ENCODE results near the gene FAHD2B.
"Not testable (repeated sequence)": the region's sequence is repeated elsewhere in the genome, so short reads cannot be mapped to it uniquely, and the experiment has no call there.

Gene FAHD2B

DNA sequence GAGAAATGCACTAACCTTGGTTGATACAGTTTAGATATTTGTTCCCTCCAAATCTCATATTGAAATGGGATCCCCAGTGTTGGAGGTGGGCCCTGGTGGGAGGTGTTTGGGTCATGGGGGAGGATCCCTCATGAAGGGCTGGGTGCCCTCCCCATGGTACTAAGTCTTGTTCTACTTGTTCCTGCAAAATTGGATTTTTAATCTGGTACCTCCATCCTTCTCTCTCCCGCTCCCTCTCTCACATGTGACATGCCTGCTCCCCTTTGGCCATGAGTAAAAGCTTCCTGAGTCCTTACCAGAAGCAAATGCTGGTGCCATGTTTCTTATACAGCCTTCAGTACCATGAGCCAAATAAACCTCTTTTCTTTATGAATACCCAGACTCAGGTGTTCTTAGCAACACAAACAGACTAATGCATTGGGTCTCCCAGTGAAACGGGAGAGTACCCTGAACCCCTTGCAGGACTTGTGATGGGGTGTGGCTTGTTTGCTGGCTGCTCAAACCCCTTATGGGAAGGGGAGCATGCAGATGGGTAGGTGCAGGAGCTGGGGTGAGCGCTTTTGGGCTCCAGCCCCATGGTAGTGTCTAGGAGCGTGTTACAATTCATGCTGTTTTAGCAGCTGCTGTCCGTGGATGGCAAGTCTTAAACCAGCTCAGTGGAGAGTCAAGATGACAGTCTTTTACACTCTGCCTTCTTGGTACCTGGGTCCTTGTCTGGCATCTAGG lies 27.2 kb downstream of the FAHD2B start:
- DNase-seq = no peak

DNA sequence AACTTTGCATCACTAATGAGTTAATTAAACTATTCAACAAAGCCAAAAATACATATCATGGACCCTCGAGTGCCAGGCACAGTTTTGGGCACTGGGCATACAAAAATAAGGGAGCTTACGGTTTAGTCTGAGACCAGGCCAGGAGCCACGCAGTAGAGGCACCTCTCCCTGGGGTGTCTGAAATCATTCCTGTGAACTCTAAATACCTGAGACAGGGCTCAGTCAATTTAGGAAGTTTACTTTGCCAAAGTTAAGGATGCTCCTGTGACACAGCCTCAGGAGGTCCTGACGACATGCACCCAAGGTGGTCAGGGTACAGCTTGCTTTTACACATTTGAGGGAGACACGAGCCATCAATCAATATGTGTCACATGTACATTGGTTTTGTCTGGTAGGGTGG lies 28.7 kb downstream of the FAHD2B start:
- DNase-seq = not testable (repeated sequence)

DNA sequence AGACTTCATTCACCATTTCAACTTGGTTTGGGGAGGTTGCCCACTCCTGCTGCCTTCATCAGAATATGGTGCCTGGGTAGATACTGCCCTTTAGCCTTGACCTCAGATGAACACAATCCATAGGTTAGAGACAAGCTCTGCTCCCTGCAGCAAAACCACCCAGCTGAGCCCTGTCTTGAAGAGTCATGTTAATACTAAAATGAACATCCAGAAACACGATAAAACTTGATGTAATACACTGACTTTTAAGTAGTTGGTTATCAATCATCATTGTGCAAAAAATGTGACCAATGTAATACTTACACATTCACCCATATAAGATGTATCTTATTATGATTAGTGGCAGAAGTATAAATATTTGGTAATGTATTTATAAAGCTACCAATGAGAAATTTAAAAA lies 32.7 kb downstream of the FAHD2B start:
- not testable (repeated sequence) for DNase-seq

DNA sequence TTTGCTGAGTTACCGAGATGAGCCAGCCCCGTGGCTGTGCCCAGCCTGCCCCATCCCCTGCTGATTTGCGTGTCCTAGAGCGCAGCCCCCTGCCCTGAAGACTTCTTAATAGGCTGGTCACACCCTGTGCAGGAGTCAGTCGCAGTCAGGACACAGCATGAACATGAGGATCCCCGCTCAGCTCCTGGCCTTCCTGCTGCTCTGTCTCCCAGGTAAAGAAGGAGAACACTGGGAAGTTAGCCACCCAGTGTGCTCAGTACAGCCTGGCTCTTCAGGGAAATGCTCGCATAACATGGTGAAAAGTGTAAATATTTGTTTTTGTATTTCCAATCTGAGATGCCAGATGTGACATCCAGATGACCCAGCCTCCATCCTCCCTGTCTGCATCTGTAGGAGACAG lies 34.9 kb downstream of the FAHD2B start:
- DNase-seq = not testable (repeated sequence)

DNA sequence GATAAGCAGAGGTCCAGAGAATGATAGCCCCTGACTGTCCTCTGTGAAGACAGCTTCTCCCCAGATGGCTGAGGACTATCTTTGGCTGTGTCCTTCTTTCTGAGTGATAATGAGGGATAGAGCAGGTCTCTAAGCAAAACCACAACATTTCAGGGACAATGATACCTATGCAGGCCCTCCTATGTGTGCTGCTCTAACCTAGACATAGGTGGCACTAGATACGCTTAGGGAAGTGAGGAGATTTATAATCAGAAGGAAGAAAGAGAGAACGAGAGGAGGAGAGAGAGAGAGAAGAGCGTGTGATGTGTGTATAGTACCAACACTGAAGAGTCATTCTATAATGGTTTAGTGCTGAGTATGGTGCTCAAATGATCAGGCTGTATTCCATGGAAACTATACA lies 38.5 kb downstream of the FAHD2B start:
- not testable (repeated sequence) for DNase-seq

DNA sequence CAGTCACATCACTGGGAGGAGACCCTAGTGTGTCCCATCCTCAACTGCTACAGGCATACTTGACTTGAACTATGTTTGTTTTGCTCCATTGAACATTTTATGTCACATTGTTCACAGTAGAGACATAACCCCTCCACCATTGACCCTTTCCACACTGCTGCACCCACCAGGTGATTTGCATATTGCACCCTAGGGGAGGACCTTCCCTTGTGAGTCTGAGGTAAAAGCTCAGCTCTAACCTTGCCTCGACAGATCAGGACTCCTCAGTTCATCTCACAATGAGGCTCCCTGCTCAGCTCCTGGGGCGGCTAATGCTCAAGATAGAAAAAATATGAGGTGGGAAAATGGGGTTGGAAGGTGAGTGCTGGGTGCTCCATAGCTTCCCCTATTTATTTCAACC lies 44.6 kb downstream of the FAHD2B start:
- DNase-seq = not testable (repeated sequence)

DNA sequence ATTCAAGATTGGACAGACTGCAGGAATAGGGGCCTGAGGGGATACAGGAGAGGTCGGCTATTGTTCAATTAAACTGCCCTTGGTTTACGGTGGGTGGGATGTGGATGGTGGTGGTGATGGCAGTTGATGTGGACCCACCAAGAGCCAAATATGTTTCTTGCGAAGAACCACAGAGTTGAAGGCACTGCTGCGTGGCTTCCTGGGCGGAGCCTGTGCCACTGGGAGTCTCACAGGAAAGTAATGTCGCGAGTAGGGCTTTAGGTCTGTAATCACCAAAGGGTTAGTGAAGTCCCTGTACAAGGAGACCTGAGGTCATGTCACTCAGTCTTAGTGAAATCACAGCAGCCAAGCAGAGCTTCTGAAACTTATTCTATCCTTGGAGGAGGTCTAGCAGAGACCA lies 46.2 kb downstream of the FAHD2B start:
- not testable (repeated sequence) for DNase-seq

DNA sequence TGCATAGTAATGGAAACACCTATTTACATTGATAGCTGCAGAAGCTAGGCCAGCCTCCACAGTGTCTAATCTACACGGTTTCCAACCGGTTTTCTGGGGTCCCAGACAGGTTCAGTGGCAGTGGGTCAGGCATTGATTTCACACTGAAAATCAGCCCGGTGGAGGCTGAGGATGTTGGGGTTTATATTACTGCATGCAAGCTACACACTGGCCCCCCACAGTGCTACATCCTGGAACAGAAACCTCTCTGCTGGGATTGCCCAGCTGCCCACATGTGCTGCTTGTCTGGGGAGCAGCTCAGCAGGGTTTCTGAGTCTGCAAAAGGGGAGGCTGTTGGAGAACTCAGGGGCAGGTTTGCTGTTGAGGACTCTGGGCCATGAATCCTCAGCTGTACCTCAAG lies 48.0 kb downstream of the FAHD2B start:
- DNase-seq = not testable (repeated sequence)

DNA sequence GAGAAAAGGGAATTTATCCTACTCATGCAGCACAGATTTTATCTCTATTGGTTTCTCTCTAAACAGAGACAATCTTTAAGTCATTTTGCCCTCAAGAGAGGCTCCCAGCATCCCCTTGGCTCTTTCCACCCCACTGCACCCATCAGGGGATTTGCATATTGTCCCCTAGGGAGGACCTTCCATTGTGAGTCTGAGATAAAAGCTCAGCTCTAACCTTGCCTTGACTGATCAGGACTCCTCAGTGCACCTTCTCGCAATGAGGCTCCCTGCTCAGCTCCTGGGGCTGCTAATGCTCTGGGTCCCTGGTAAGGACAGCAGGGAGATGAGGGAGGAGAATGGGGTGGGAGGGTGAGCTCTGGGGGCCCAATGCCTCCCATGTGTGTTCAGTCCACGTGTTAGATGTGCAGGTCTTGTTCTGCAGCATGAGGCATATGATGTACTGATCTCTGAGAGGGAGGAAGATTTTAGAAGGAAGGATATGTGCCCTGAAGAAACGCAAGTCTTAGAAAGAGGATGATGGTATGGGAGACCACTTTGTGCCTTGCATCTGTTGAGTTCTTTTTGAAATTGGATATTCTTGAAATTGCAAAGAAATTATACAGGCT lies 48.7 kb downstream of the FAHD2B start:
- not testable (repeated sequence) for DNase-seq
